Stimulated activated CD4-positive, alpha-beta T cell treated with anti-CD3 and anti-CD28 coated beads, Interleukin-4, amount 100 ng/mL, for 1 hour (primary cell): ENCODE data around the gene FUNDC1.

Source experiments
- DNase-seq: peaks from one replicate; pipeline ENCODE4 v3.0.0-alpha.2; 2020

Gene FUNDC1

GRCh38 chrX:44474410-44474809 lies 68.2 kb downstream of the FUNDC1 start:
- no peak for DNase-seq
